Muscle layer of duodenum (tissue), 2 donors: Measurements from ENCODE around the gene TRAFD1.
"Not testable (repeated sequence)": the region's sequence is repeated elsewhere in the genome, so short reads cannot be mapped to it uniquely, and the experiment has no call there.

Experiments
- H3K27ac ChIP-seq: one replicate; pipeline ENCODE4 v1.7.0; 2013; ENCODE audit warnings: mild to moderate bottlenecking, low read length
- H3K27me3 ChIP-seq: one replicate; pipeline ENCODE4 v1.7.0; 2013; ENCODE audit warnings: low read depth, mild to moderate bottlenecking, control low read depth, low read length
- H3K36me3 ChIP-seq, 2 donors: one replicate each; pipeline ENCODE4 v1.7.0; 2013; ENCODE audit warnings: low read length in 2 of 2, control low read depth in 1 of 2, mild to moderate bottlenecking in 1 of 2; ENCODE audit not compliant: insufficient read depth in 2 of 2, control insufficient read depth in 1 of 2
- H3K4me1 ChIP-seq, 2 donors: one replicate each; pipeline ENCODE4 v1.7.0; 2013; ENCODE audit warnings: low read length in 2 of 2, mild to moderate bottlenecking in 2 of 2, control low read depth in 1 of 2, moderate library complexity in 1 of 2; ENCODE audit not compliant: insufficient read depth in 2 of 2, control insufficient read depth in 1 of 2
- H3K4me3 ChIP-seq, 2 donors: one replicate each; pipeline ENCODE4 v1.7.0; 2013; ENCODE audit warnings: low read length in 2 of 2, low read depth in 1 of 2, mild to moderate bottlenecking in 1 of 2
- H3K9me3 ChIP-seq, 2 donors: one replicate each; pipeline ENCODE4 v1.7.0; 2013; ENCODE audit warnings: low read length in 2 of 2, control low read depth in 1 of 2, mild to moderate bottlenecking in 1 of 2; ENCODE audit not compliant: control insufficient read depth in 1 of 2
- donor health status: healthy.

TRAFD1 gene

DNA sequence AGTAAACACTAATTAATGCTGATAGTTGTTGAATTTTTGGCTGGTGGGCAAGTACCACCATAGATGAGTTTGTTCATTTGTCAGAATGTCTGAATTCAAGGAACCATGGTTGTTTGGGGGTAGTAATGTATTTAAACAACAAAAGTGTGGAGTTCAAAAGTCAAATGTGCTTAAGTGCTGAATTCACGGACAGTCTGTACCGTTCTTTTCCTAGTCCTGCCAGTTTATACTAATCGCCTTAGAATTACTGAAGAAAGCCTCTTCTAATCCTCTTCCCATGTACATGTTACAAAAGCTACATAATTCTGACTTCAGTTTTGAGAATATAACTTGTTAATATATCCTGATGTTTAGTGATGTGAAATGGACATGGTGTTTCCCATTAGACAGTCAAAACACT, 19.5 kb upstream of the TRAFD1 start:
- Histone ChIP-seq H3K9me3 (no peaks in the 10 kb centered on the region), H3K27me3 (no peaks in the 10 kb centered on the region), H3K4me1 (peaks cover 5 to 14% of the 10 kb centered on the region in 2 donors), H3K36me3 (peaks cover 4 to 8% of the 10 kb centered on the region in 2 donors), H3K4me3 (no peak overlapping the region), H3K27ac (no peak overlapping the region)

DNA sequence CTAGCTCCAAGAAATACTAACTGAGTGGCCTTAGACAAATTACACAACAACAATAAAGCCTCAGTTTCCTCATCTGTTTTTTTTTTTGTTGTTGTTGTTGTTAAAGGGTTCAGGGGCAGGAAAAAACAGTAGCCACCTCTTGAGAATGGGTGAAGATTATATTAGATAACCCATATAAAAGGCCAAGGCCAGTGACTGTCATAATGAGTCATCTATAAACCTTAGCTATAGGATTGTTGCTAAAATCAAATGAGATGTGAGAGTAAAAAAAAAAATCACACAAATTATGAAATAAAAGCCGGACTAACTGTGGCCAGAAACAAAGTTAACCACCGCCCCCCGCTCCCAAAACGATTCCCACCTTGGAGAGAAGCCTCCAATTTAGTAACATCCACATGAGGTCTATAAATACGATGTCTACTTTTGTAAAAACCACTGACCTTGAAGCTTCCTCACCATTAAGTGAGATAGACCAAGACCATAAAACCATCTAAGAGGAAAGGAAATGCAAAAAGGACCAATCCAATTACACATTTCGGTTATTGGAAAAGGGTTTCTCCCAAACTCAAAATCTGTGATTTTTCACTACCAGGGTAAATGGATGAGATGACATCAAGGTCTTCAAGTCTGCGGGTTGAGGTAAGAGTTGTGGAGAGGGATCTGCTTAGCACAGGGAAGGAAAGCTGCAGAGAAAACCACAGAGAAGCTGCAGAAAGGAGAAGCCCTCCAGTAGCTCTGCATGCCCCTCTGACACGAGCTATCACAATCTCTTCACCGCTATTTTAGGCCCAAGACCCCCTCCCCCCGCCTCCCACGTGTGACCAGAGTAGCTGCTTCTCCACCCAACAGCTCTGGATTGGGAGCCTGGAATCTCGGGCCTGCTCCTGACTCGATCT, 17.8 kb upstream of the TRAFD1 start:
- no peaks in the 10 kb centered on the region for H3K27me3 ChIP-seq
- H3K4me3 ChIP-seq: peak overlapping the region; percentile 87 to 96
- H3K36me3 ChIP-seq: peaks cover 0 to 5% of the 10 kb centered on the region in 2 donors
- H3K4me1 ChIP-seq: peaks cover 5 to 14% of the 10 kb centered on the region in 2 donors
- H3K9me3 ChIP-seq: no peaks in the 10 kb centered on the region
- peak overlapping the region; percentile 98 for H3K27ac ChIP-seq

DNA sequence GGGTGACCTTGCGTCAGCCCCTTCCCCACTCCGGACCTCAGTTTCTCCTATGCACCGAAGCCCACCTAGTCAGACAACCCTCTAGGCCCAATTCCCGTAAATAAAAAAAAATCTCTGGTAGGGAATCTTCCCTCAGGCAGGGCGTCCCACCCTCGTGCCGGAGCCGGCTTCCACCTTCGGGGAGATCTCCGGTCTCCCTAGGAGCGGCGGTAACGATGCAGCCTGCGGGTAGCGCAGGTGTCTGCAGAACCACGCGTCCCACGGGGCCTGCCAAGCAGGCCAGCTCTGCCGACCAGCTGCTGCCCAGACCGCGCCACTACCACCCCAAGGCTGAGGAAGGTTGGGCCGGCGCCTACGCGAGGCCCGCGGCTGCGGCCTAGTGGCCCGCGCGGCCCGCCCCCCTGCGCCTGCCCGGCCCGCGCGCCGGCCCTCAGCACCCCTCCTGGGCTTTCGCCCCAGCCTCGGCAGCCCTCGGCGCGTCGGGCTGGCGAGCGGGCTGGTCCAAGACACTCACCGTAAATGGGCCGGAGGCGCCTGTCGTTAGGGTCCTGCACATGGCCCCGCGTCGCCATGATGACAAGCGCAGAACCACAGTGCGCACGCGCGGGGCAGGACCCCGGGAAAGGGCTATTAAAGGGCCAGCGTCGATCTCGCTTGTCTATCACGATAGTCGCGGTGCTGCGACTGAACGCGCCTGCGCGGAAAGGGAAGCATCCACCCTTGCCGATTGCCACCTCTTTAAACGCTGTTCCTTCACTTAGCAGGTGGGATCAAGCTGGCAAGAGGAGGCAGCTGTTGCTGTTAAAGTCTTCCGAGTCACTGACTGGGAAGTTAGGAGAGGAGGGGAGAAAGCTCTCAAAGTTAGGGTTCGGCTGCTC, 16.9 kb upstream of the TRAFD1 start, which contains the start of gene NAA25:
Gene NAA25 (minus strand): TSS at position 582 of the 878 bp plus-strand sequence. CDS start 10 bp downstream, at position 572.
- H3K4me1 ChIP-seq: peaks cover 5 to 14% of the 10 kb centered on the region in 2 donors
- no peaks in the 10 kb centered on the region for H3K27me3 ChIP-seq
- H3K27ac ChIP-seq: peak within 1 kb of the TSS; percentile 98
- H3K4me3 ChIP-seq: peak within 1 kb of the TSS; percentile 87 to 96
- H3K9me3 ChIP-seq: no peaks in the 10 kb centered on the region
- peaks cover 0 to 5% of the 10 kb centered on the region in 2 donors for H3K36me3 ChIP-seq

DNA sequence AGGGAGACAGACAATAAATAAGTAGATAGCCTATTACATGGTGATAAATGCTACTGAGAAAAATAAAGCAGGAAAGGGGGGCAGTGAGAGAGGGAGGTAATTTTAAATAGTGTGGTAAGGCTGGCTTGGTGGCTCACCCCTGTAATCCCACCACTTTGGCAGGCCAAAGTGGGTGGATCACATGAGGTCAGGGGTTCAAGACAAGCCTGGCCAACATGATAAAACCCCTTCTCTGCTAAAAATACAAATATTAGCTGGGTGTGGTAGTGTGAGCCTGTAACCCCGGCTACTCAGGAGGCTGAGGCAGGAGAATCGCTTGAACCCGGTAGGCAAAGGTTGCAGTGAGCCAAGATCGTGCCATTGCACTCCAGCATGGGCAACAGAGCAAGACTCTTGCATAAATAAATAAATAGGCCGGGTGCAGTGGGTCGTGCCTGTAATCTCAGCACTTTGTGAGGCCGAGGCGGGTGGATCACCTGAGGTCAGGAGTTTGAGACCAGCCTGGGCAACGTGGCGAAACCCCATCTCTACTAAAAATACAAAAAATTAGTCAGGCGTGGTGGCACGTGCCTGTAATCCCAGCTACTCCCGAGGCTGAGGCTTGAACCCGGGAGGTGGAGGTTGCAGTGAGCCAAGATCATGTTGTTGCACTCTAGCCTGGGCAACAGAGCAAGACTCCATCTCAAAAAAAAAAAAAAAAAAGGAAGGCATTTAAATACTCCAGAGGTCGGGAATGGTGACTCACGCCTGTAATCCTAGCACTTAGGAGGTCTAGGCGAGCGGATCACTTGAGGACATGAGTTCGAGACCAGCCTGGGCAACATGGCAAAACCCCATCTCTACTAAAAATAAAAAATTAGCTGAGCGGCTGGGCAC, 14.3 kb upstream of the TRAFD1 start:
- H3K4me1 ChIP-seq: peaks cover 5 to 10% of the 10 kb centered on the region in 2 donors
- not testable (repeated sequence) for H3K36me3 ChIP-seq, H3K27ac ChIP-seq, H3K4me3 ChIP-seq, H3K27me3 ChIP-seq, H3K9me3 ChIP-seq

DNA sequence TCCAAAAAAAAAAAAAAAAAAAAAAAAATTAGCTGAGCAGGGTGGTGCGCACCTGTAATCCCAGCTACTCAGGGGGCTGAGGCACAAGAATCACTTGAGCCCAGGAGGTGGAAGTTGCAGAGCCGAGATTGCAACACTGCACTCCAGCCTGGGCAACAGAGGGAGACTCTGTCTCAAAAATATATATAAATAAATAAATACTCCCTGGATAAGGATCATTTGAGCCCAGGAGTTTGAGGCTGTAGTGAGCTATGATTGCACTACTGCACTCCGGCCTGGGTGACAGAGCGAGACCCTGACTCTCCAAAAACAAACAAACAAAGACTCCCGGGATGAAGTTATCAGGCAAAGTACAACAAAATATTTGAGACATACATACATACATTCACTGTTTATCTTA, 13.4 kb upstream of the TRAFD1 start:
- Histone ChIP-seq H3K4me3 (no peak overlapping the region), H3K9me3 (no peaks in the 10 kb centered on the region), H3K36me3 (peaks cover 0 to 5% of the 10 kb centered on the region in 2 donors), H3K4me1 (peaks cover 1 to 5% of the 10 kb centered on the region in 2 donors), H3K27me3 (no peaks in the 10 kb centered on the region), H3K27ac (no peak overlapping the region)

DNA sequence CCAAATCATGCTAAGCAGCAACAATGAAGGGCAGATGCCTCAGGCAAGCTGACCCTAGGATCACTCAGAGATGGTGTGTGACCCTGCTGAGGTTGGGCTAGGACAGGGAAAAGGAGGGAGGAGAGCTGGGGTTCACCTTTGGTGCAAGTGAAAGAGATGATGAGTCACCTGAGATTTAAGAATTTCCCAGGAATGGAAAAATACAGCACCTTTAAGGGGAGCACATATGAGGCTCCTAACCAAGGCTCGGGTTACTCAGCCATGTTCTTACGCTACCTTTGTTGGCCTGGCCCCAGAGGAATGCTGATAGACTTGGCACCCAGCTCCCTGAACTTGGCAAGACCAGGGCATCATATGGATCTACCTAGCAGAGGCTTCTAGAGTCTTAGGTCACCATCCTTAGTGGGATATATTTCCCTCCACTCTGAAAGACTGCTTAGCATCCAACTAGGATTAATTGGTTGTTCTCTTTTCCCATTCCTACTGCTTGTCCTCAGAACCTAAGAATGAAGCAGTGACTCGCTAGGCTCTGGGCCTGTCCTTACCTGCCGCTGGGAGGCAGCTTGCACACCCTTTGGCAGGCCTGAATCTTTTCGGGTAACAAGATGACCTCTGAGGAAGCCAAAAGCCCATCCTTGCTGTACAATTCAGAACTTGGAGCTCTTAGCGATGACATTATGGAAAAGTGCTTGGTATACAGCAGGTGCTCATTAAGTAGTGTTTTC, 12.8 kb upstream of the TRAFD1 start:
- no peak overlapping the region for H3K27ac ChIP-seq

DNA sequence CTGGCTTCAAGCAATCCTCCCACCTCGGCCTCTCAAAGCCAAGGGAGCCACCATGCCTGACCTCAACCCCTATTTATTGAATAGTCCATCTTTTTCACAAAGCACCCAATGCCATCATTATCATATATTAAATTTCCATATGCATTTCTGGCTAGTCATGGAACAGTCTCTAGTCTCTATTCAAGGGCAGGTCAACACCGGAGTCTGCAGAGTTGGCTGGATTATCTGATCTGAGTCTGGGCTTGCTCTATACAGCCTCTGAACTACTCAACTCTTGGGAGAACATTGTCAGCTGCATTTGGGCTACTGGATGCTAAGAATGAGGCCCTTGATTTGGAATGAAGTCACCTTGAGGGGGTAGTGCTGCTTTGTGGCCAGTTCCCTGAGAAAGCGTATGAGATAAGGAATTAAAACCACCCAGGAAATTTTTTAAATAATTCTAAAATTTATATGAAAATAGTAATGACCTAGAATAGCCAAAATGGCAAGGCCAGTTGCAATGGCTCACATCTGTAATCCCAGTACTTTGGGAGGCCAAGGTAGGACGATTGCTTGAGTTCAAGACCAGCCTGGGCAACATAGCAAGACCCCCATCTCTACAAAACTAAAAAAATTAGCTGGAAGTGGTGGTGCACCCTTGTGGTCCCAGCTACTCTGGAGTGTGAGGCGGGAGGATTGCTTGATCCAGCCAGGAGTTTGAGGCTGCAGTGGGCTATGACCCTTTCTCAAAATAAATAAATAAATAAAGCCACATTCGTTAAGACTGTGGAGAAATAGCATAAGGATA, 9.9 kb upstream of the TRAFD1 start:
- H3K27ac ChIP-seq: no peak overlapping the region
- no peaks in the 10 kb centered on the region for H3K36me3 ChIP-seq
- H3K4me1 ChIP-seq: no peaks in the 10 kb centered on the region
- no peaks in the 10 kb centered on the region for H3K9me3 ChIP-seq
- H3K4me3 ChIP-seq: no peak overlapping the region
- H3K27me3 ChIP-seq: no peaks in the 10 kb centered on the region

More for the DNA sequence above, 12.8 kb upstream of the TRAFD1 start:
- Histone ChIP-seq H3K4me3 (no peak overlapping the region), H3K27me3 (no peaks in the 10 kb centered on the region), H3K36me3 (peaks cover 0 to 5% of the 10 kb centered on the region in 2 donors), H3K9me3 (no peaks in the 10 kb centered on the region), H3K4me1 (peaks cover 0 to 3% of the 10 kb centered on the region in 2 donors)

DNA sequence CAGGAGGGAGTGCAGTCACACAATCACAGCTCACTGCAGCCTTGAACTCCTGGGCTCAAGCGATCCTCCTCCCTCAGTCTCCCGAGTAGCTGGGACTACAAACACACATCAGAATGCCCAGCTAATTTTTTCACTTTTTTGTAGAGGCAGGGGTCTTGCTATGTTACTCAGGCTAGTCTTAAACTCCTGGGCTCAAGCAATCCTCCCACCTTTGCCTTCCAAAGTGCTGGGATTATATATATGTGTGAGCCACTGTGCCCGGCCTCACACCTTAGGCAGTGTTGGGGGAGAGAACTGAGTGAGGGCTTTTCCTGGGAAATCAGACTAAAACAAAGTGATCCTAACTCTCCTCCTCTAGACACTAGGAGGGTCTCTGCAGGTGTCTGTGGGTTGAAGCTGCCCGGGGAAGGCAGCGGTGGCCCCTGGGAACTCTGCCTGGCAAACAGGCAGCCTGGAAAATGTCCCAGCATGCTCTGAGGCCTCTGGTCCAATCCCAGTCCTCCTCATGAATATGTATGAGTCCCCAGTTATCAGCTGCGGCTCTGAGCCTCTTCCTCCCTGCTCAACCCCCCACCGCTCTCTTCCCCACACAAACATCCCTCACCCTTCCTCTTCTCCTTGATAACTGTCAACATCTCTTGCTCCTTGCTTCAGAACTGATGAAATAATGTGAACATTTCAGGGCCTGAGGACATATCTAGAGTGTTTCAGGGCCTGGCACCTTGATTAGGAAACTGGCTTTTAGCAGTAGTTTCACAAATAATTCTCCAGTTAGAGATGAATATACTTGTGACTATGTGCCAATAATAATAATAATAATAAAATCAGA, 8.9 kb upstream of the TRAFD1 start:
- Histone ChIP-seq H3K4me3 (no peak overlapping the region), H3K9me3 (no peaks in the 10 kb centered on the region), H3K27ac (peak overlapping the region; percentile 16), H3K36me3 (no peaks in the 10 kb centered on the region), H3K27me3 (no peaks in the 10 kb centered on the region), H3K4me1 (no peaks in the 10 kb centered on the region)

DNA sequence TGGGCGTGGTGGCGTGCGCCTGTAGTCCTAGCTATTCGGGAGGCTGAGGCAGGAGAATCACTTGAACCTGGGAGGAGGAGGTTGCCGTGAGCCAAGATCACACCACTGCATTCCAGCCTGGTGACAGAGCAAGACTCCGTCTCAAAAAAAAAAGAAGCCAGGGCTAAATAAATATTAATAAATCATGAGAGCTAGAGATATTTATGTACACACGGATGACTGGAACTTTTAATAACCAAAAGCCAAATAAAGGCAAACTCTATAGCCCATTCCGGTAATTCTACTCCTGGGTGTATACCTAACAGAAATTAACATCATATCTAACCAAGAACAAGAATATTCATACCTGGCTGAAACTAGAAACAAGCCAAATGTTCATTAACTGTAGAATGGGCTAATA, 7.7 kb upstream of the TRAFD1 start:
- Histone ChIP-seq H3K4me3 (no peak overlapping the region), H3K9me3 (no peaks in the 10 kb centered on the region), H3K27me3 (no peaks in the 10 kb centered on the region), H3K27ac (no peak overlapping the region), H3K4me1 (no peaks in the 10 kb centered on the region), H3K36me3 (no peaks in the 10 kb centered on the region)
